CD14-positive monocyte (primary cell): Measurements from ENCODE around the gene RPL7L1. TPM values are rescaled to one million over a fixed set of nuclear protein-coding genes. Genes with fewer than 3 reads are reported as not detected.
"Not testable (repeated sequence)": the region's sequence is repeated elsewhere in the genome, so short reads cannot be mapped to it uniquely, and the experiment has no call there.

ENCODE experiments used
- DNase-seq, 3 donors: peaks; one replicate each; pipeline ENCODE4 v3.0.0-alpha.2; 2011 to 2022
- H2AFZ ChIP-seq: 2 replicates; pipeline ENCODE4 v1.6.0; 2012; ENCODE audit warnings: mild to moderate bottlenecking, low read depth, low read length, inconsistent platforms; ENCODE audit not compliant: insufficient read depth, poor library complexity, severe bottlenecking
- H3K27ac ChIP-seq, 2 donors: 1 replicate in 1 of 2; 2 replicates in 1 of 2; pipeline ENCODE4 v1.5.1; 2012 to 2013; ENCODE audit warnings: low read length in 2 of 2, control low read depth in 1 of 2, inconsistent platforms in 1 of 2, low read depth in 1 of 2, mild to moderate bottlenecking in 1 of 2
- H3K27me3 ChIP-seq, 2 donors: one replicate each; pipeline versions ENCODE4 v1.6.0 to v1.6.1; 2011 to 2013; ENCODE audit warnings: low read length in 2 of 2; ENCODE audit not compliant: control insufficient read depth in 2 of 2, insufficient read depth in 2 of 2
- H3K36me3 ChIP-seq, 2 donors: replicated peaks in 1 of 2; 1 replicate in 1 of 2; 2 replicates in 1 of 2; pipeline versions ENCODE4 v1.5.1 to v1.6.1; 2012 to 2013; ENCODE audit warnings: low read length in 2 of 2, control low read depth in 1 of 2, inconsistent platforms in 1 of 2, mild to moderate bottlenecking in 1 of 2; ENCODE audit not compliant: insufficient read depth in 2 of 2, control insufficient read depth in 1 of 2
- H3K4me1 ChIP-seq, 2 donors: 1 replicate in 1 of 2; 2 replicates in 1 of 2; pipeline versions ENCODE4 v1.5.1 to v1.6.1; 2012 to 2013; ENCODE audit warnings: low read length in 2 of 2, control low read depth in 1 of 2, inconsistent platforms in 1 of 2, mild to moderate bottlenecking in 1 of 2, moderate library complexity in 1 of 2; ENCODE audit not compliant: insufficient read depth in 2 of 2, control insufficient read depth in 1 of 2
- H3K4me2 ChIP-seq: replicated peaks from 2 replicates; pipeline ENCODE3; 2012; ENCODE audit warnings: low read length, moderate library complexity, mild to moderate bottlenecking; ENCODE audit not compliant: poor library complexity, severe bottlenecking; ENCODE audit errors: extremely low read depth
- H3K4me3 ChIP-seq, 3 experiments: fragments of 200-600 bp in 1 of 3; sonication (generic) in 1 of 3; replicated peaks in 1 of 3; 1 replicate in 2 of 3; 2 replicates in 1 of 3; pipeline ENCODE4 v1.5.1; 2011 to 2013; ENCODE audit warnings: low read length in 3 of 3, mild to moderate bottlenecking in 3 of 3, control low read depth in 2 of 3, low read depth in 2 of 3, inconsistent platforms in 1 of 3, moderate library complexity in 1 of 3
- H3K79me2 ChIP-seq: 2 replicates; pipeline ENCODE4 v1.6.0; 2012; ENCODE audit warnings: mild to moderate bottlenecking, control low read depth, inconsistent platforms, low read length, moderate library complexity; ENCODE audit not compliant: insufficient read depth
- H3K9ac ChIP-seq: 2 replicates; pipeline ENCODE4 v1.6.0; 2017; ENCODE audit warnings: low read length, mild to moderate bottlenecking; ENCODE audit not compliant: insufficient read depth, poor library complexity, severe bottlenecking
- H3K9me3 ChIP-seq, 2 donors: replicated peaks in 1 of 2; 1 replicate in 1 of 2; 2 replicates in 1 of 2; pipeline versions ENCODE4 v1.5.1 to v1.6.1; 2012 to 2013; ENCODE audit warnings: low read length in 2 of 2, control low read depth in 1 of 2; ENCODE audit not compliant: control insufficient read depth in 1 of 2, insufficient read depth in 1 of 2
- H4K20me1 ChIP-seq: 2 replicates; pipeline ENCODE4 v1.6.0; 2012; ENCODE audit warnings: mild to moderate bottlenecking, low read length, control low read depth, moderate library complexity; ENCODE audit not compliant: insufficient read depth
- H3K27ac Mint-ChIP-seq, 7 donors: one replicate each; pipeline ENCODE4 v1.8.0; 2020; ENCODE audit warnings: mild to moderate bottlenecking in 7 of 7, mixed read lengths in 7 of 7, moderate library complexity in 6 of 7, inconsistent platforms in 2 of 7
- H3K27me3 Mint-ChIP-seq, 3 donors: one replicate each; pipeline ENCODE4 v1.8.0; 2021 to 2022; ENCODE audit warnings: low read depth in 3 of 3, mild to moderate bottlenecking in 3 of 3, mixed read lengths in 3 of 3, moderate library complexity in 3 of 3, inconsistent platforms in 1 of 3
- H3K36me3 Mint-ChIP-seq, 2 donors: one replicate each; pipeline ENCODE4 v1.8.0; 2020; ENCODE audit warnings: mixed read lengths in 2 of 2, inconsistent platforms in 1 of 2, mild to moderate bottlenecking in 1 of 2
- H3K4me1 Mint-ChIP-seq: one replicate; pipeline ENCODE4 v1.8.0; 2020; ENCODE audit warnings: mild to moderate bottlenecking, mixed read lengths
- H3K4me3 Mint-ChIP-seq, 2 donors: one replicate each; pipeline ENCODE4 v1.8.0; 2020; ENCODE audit warnings: mild to moderate bottlenecking in 2 of 2, mixed read lengths in 2 of 2, moderate library complexity in 1 of 2
- H3K9me3 Mint-ChIP-seq, 7 donors: one replicate each; pipeline ENCODE4 v1.8.0; 2020 to 2022; ENCODE audit warnings: mixed read lengths in 7 of 7, mild to moderate bottlenecking in 6 of 7, moderate library complexity in 6 of 7, inconsistent platforms in 2 of 7
- CTCF ChIP-seq: fragments of 200-600 bp; IDR thresholded peaks from one replicate; pipeline ENCODE4 v1.8.0; 2022; ENCODE audit warnings: antibody characterized with exemption, mild to moderate bottlenecking
- WGBS: methylation state at CpG from one replicate; pipeline ENCODE4 v1.1.5; 2013; ENCODE audit warnings: missing lambda C conversion rate; ENCODE audit not compliant: insufficient coverage; 5-methylcytosine and 5-hydroxymethylcytosine counted together
- intact Hi-C, 2 donors: fragments of 100-400 bp; cut with micrococcal nuclease; formaldehyde crosslinking; loops; one replicate each; pipeline versions ENCODE4 v1.15.0 to v1.15.1; 2023
- polyA plus RNA-seq, 3 donors: library from polyadenylated mRNA; depleted of rRNA in 1 of 3; unstranded in 2 of 3; stranded (reverse) in 1 of 3; fragments of 300-500 nt in 2 of 3; fragments of >200 nt in 1 of 3; fragmentation: Illumina TruSeq in 2 of 3; gene quantifications; 1 replicate in 2 of 3; 2 replicates in 1 of 3; pipeline ENCODE4 v1.2.3, GENCODE V29; 2012 to 2021

Gene RPL7L1
- polyA plus RNA-seq, 3 donors, result 7.6 to 35.5 (median 29.7) TPM

DNA sequence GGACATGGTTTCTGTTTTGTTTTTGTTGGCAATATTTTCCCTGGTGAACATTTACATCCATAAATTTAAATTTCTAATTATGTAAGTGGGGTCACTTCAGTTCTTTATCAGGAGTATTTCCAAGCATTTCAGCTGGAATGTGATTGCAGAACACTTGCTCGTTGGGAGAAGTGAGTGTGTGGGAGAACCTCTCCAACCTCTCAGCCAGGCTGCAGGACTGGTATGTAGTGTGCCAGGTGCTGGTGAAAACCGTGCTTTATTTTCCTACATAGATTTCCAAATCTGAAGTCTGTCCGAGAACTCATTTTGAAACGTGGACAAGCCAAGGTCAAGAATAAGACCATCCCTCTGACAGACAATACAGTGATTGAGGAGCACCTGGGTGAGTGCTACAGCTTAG, 6.3 kb downstream of the RPL7L1 start:
- H3K79me2 ChIP-seq, result peaks cover 48% of the 10 kb centered on the region
- H3K36me3 ChIP-seq, result peaks cover 37 to 55% of the 10 kb centered on the region in 2 donors
- intact Hi-C loops, result no loop called here
- WGBS, result 100% methylated on average over 1 of the region's 4 CpGs
- no peaks in the 10 kb centered on the region for H4K20me1 ChIP-seq
- Mint-ChIP-seq H3K27me3 (no peaks in the 10 kb centered on the region), H3K9me3 (no peaks in the 10 kb centered on the region), H3K27ac (peak overlapping the region in 1 of 7 donors; percentile 5), H3K4me1 (peaks cover 7% of the 10 kb centered on the region), H3K4me3 (no peak overlapping the region), H3K36me3 (peaks cover 45 to 64% of the 10 kb centered on the region in 2 donors)
- no peaks in the 10 kb centered on the region for H3K27me3 ChIP-seq
- no peak for TF ChIP-seq CTCF
- no peak overlapping the region for H2AFZ ChIP-seq
- H3K4me2 ChIP-seq, result no peak overlapping the region
- H3K9me3 ChIP-seq, result no peaks in the 10 kb centered on the region
- no peak for DNase-seq
- no peak overlapping the region for H3K9ac ChIP-seq
- peaks cover 8 to 10% of the 10 kb centered on the region in 2 donors for H3K4me1 ChIP-seq
- H3K4me3 ChIP-seq, result no peak overlapping the region
- H3K27ac ChIP-seq, result no peak overlapping the region

DNA sequence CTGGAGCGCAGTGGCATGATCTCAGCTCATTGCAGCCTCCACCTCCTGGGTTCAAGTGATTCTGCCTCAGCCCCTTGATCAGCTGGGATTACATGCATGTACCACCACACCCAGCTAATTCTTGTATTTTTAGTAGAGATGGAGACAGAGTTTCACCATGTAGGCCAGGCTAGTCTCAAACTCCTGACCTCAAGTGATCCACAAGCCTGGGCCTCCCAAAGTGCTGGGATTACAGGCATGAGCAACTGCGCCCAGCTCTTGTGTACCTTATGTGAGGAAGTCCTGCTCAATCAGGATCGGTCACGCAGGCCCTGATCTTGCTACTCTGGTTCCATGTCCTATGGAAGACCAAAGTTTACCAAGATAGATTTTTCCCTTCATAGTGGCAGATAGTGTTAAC, 8.8 kb downstream of the RPL7L1 start:
- H3K9me3 ChIP-seq, H3K27me3 Mint-ChIP-seq, H4K20me1 ChIP-seq, H2AFZ ChIP-seq, H3K9me3 Mint-ChIP-seq, H3K4me3 ChIP-seq, H3K9ac ChIP-seq, H3K27ac ChIP-seq, H3K27me3 ChIP-seq, DNase-seq, H3K4me3 Mint-ChIP-seq, H3K4me2 ChIP-seq, intact Hi-C loops: not testable (repeated sequence)
- Mint-ChIP-seq H3K36me3 (peaks cover 42 to 46% of the 10 kb centered on the region in 2 donors), H3K27ac (peak overlapping the region in 3 of 7 donors; percentile 41 to 54 (median 50)), H3K4me1 (peaks cover 16% of the 10 kb centered on the region)
- H3K36me3 ChIP-seq, result peaks cover 30 to 39% of the 10 kb centered on the region in 2 donors
- WGBS, result no CpG with 5 or more reads among the region's 4 CpGs
- H3K4me1 ChIP-seq, result peaks cover 20 to 23% of the 10 kb centered on the region in 2 donors
- H3K79me2 ChIP-seq, result peaks cover 23% of the 10 kb centered on the region
